Measurements from ENCODE around the gene ZNF775.

ZNF775 gene

GRCh38 chr7:150439967-150440366, 60.8 kb downstream of the ZNF775 start:
- DNase-seq (ENCODE audit: low read depth, low spot score), result no peak

GRCh38 chr7:150441524-150441923, 62.4 kb downstream of the ZNF775 start:
- DNase-seq (ENCODE audit: low read depth, low spot score), result no peak

GRCh38 chr7:150442811-150443210, 63.7 kb downstream of the ZNF775 start:
- no peak for DNase-seq (ENCODE audit: low read depth, low spot score)

- DNase-seq (ENCODE audit: low read depth, low spot score), result no peak
Observed at GRCh38 chr7:150443793-150444540, 64.8 kb downstream of the ZNF775 start.

DNA sequence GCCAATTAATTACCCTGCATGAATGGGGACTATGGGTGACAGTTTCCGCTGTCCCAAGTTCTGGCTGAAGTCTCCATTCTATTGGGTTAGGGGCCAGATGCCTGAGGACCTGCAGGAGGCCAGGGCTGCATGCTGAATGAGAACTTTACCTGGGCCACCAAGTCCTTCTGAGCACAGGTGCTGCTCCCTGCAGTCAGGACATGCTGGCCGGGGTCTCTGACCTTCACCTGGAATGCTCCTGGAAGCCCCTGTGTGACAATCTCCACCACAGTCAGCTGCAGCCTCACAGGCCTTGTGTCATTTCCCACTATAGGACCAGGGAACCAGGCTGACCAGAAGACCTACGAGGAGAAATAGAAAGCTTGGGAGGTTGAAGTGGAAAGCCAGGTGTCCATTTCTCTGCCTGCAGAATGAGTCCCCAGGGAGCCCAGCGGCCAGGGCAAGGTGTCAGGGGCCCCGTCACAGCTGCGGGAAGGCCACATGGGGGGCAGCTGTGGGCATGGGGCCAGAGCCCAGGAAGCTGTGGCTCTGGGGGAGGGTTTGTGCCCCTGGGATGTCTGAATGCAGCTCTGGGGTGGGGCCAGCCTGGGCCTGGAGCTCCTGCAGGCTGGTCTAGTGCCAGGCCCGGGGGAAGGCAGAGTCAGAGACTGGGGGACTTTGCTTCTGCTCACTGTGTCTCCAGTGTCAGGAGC, 65.7 kb downstream of the ZNF775 start:
- DNase-seq (ENCODE audit: low read depth, low spot score), result no peak

GRCh38 chr7:150446288-150446938, 67.3 kb downstream of the ZNF775 start:
- DNase-seq (ENCODE audit: low read depth, low spot score), result no peak

All from activated CD4-positive, CD25-positive, alpha-beta regulatory T cell treated with anti-CD3 and anti-CD28 coated beads, Interleukin-2, amount 50 U/mL, for 16 hours (primary cell).